ENCODE data around the gene PRUNE1.

PRUNE1 gene

DNA sequence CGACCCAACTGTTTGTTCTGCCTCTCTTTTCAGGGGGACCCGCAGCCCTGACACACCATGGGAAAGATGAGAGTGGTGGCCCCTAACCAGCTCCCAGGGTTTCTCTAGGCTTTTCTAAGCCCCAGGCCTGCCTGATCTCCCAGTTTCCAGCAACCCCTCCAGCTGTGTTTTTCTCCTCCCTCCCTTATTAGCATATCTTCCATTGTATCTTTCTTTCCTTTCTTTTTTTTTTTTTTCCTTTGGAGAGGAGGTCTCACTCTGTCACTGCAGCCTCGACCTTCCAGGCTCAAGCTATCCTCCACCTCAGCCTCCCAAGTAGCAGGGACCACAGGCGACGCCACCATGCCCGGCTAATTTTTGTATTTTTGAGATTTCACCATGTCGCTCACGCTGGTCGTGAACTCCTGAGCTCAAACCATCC is 31.8 kb upstream of the PRUNE1 start:
- no peak for DNase-seq (ENCODE audit: low read depth)
- no peak overlapping the region for H3K4me3 ChIP-seq (ENCODE audit: low read depth, low read length)

DNA sequence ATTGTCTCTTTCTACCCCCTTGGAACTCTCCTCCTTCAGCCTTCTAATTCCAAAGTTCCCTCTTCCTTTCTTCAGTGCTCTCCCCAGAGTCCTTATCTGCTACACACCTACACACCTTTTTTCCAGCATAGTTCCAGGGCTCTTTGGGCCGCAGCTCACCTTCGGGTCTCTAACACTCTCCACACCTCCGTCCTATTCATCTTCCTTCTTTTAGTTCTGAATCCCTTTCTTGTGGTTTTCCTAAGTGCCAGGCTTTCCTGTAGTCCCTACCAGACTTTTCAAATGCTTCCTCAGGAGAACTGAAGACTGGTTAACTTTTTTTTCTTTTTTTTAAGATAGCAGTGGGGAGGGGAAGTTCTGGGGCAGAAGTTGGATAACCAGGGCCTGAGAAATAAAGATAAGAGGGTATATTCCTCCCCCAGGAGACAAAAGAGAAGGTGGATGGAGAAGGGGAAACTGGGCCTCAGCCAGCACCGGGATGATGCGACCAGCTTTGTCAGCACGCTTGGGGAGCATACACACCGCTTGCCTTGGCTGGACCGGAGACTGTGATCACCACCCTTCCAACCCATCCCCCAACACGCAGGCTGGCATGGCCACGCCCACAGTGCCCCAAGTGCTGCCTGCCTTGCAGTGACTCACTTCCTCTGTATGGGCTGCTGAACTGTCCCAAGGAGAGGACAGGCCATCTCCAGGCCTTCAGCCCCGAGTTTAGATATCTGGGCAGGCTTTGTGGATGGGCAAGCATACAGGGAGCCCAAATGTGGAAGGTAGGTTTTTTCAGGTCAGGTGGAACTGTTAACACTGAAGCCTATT is 31.2 kb upstream of the PRUNE1 start:
- no peak for DNase-seq (ENCODE audit: low read depth)
- H3K4me3 ChIP-seq (ENCODE audit: low read depth, low read length) = no peak overlapping the region

DNA sequence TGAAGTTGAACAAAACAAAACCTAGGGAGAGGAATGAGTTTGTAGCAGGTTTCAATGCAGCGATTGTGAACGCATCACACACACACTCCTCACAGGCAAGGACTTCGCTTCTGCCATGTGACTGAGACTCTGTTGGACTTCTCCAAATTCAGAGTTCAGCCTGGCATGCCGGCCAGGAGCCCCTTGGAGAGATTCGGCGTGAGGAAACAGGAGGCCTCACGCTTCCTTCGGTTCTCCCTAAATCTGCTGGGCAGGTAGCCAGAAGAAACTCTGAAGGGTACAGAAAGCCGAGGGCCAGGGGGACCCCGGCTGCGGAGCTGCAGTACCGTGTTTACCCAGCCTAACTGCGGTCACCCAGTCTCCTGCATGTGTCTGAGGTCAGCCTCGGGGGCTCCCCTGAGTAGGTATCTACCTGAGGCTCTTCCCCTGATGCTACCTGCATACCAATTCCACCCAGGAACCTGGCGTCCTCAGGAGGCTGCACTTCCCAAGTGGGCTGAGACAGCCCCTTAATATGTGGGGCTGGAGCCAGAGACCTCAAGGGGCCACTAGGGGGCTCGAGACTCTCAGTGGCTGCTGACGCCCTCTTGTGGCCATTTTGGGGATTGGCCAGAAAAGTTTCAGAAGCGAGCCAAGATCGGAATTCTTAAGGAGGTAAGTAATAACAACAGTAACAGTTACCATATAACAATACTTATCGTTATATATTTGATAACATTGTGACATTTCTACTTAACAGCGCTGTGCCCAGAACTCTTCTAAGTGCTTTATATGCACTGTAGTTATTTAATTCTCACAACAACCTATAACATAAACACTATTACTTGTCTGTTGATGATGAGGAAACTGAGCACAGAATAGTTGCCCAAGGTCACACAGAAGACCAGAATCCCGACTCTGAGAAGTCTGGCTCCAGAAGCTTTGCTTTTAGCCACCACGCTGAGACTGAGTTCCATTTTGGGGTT is 28.9 kb upstream of the PRUNE1 start:
- DNase-seq (ENCODE audit: low read depth) = peak; percentile 44
- no peak overlapping the region for H3K4me3 ChIP-seq (ENCODE audit: low read depth, low read length)

DNA sequence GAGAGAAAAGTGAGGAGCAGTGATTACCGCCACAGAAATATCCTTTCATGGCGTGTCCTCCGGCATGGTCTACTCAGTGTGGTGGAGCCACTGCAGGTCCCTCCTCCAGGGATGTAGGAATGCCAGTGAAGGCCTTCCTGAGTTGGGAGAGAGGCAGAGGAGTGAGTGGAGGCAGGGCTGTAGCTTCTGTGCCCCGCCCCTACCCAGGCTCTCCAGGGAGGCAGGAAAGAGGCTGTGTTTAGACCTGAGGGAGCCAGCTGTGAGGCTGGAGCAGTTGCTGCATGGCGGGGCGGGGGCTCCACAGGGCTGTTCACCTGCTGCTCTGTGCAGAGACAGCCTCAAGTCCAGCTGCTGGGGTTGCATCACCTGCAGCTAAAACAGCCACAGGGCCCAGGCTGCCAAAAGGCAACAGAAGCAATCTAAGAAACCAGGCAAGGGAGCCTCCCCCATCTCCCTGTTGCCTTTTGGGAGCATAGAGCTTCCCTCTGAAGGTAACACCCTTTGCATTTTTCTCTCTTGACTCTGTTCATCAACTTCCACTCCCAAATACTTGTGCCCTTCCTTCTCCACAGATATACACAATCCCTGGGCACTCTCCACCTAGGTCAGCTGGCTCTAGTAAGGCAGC is 27.0 kb upstream of the PRUNE1 start:
- no peak for DNase-seq (ENCODE audit: low read depth)
- no peak overlapping the region for H3K4me3 ChIP-seq (ENCODE audit: low read depth, low read length)

DNA sequence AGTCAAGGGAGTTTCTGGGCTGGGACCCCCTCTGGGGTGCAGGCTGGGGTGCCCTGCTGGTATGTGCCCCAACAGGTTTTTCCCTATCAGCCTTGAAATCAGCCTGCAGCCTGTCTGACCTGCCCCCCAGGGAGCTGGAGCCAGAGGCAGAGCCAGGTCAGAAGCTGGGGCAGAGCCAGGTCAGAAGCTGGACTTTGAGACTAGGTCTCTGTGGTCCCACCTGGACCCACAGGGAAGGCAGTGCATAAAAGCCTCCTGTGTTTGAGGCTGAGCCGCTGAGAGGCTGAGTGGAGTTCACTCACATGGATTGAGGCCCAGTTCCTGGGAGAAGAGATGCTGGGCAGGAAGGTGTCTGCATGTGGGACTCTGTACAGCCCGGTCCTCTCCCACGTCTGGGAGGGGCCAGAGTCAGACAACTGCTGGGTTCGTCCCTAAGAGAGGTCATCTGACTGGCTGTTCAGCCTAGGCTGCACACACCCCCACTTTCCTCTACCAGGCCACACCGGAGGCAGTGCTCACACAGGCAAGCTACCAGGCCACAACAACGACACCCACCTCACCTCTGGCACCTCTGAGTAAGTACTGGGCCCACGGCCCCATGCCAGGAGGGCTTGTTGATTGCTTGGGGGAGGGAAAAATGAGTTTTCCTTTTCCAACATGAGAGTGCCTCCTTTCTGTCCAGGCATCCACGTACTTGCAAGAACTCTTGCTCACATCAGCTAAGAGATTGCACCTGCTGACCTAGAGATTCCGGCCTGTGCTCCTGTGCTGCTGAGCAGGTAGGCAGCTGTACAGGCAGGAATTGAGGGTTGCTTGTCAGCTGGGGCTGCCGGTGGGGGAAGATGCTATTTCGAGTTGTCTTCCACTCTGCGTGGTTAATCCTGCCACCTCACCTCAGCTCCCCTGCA is 26.2 kb upstream of the PRUNE1 start, which contains the start of gene ANXA9:
Gene ANXA9 (plus strand): TSS at position 488 of the 908 bp plus-strand sequence. CDS start 814 bp downstream, outside the sequence.
- no peak for DNase-seq (ENCODE audit: low read depth)
- H3K4me3 ChIP-seq (ENCODE audit: low read depth, low read length) = no peak within 1 kb of the TSS

DNA sequence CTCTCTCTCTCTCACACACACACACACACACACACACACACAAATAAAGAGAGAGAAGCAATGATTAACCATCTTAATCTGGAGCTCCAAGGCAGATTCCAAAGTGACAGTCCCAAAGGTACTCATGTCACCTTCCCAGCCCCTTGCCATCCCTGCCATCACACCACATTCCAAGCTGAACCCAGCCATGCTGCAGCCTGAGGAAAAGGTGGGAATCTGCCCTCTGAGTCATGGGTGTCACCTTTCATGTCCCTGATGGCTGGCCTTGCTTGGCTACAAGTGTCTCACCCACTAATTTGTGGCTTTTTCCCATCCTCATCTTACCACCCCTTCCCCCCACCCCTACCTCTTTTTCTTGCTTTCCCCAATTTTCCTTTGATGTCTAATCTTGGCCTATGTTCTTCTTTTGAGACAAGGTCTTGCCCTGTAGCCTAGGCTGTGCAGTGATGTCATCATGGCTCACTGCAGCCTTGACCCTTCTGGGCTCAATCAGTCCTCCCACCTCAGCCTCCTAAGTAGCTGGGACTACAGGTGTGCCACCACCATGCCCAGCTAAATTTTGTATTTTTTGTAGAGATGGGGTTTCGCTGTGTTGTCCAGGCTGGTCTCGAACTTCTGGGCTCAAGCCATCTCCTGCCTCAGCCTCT is 22.9 kb upstream of the PRUNE1 start:
- H3K4me3 ChIP-seq (ENCODE audit: low read depth, low read length) = no peak overlapping the region
- DNase-seq (ENCODE audit: low read depth) = no peak

DNA sequence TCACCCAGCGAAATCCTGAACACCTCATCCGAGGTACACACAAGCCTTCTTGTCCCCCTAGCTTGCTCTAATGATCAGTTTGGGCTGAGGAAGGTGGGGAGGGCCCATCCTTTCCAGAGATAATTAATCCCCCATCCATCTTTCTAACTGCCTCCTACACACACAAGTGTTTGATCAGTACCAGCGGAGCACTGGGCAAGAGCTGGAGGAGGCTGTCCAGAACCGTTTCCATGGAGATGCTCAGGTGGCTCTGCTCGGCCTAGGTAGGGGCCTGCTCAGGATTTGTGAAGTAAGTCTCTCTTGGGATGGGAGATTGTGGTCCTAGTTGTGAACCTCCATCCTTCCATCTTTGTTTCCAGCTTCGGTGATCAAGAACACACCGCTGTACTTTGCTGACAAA is 20.3 kb upstream of the PRUNE1 start:
- no peak for DNase-seq (ENCODE audit: low read depth)
- H3K4me3 ChIP-seq (ENCODE audit: low read depth, low read length) = no peak overlapping the region

DNA sequence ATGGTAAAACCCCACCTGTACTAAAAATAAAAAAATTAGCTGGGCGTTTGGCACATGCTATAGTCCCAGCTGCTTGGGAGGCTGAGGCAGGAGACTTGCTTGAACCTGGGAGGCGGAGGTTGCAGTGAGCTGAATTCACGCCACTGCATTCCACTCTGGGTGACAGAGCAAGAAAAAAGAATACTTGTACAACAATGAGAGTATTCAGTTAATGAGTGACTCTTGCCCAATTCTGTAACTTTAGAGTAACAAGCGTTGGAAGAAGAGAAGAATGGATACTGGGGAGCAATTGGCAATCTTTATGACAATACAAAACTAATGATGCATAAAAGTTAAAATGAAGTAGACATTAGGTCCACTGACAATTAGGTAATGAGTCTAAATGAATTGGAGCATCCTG is 15.6 kb upstream of the PRUNE1 start:
- DNase-seq (ENCODE audit: low read depth) = no peak

DNA sequence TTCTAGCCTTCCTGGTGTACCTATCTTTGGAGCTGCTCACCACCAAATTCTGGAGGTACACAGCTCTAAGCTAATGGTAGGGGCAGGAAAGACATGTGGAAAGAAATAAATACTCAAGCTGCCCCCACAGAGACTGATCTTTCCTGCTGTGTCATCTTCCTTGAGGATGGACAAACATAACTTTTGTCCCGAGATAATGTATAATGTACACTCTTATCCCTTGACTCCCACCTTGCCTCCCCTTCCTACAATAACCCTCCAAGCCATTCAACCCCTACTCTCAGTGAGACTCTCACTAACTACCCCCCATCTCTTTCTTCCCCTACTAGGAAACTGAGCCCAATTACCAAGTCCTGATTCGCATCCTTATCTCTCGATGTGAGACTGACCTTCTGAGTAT is 14.0 kb upstream of the PRUNE1 start:
- H3K4me3 ChIP-seq (ENCODE audit: low read depth, low read length) = no peak overlapping the region
- DNase-seq (ENCODE audit: low read depth) = no peak

More for the DNA sequence above, 15.6 kb upstream of the PRUNE1 start:
- H3K4me3 ChIP-seq (ENCODE audit: low read depth, low read length) = no peak overlapping the region

DNA sequence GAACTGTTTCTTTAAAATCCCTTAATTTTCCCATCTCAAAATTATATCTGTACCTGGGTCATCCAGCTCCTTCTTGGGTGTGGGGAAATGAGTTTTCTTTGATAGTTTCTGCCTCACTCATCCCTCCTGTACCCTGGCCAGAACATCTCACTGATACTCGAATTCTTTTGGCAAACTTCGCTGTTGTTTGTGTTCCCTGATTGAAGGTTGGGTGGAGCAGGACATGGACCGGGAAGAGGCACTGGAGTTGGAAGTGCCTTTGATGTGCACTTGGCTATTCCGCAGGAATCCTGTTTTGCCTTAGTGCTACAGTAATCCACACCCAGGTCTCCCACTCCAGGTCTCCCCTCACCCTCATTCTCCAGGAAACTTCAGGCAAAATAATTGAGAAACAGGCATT is 12.8 kb upstream of the PRUNE1 start:
- H3K4me3 ChIP-seq (ENCODE audit: low read depth, low read length) = no peak overlapping the region
- DNase-seq (ENCODE audit: low read depth) = no peak

DNA sequence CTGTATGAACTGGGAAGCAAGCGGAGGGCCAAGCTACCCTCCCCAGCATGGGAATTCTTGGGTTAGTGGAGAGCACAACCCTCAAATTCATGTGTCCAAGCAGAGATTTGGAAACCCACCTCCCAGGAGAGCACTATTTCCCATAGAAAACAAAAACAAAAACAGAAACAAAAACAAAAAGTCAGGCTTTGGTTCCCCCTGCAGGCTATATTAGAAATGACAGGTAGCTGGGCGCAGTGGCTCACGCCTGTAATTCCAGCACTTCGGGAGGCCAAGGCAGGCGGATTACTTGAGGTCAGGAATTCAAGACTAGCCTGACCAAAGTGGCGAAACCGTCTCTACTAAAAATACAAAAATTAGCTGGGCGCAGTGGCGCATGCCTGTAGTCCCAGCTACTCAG is 12.4 kb upstream of the PRUNE1 start:
- DNase-seq (ENCODE audit: low read depth) = no peak

DNA sequence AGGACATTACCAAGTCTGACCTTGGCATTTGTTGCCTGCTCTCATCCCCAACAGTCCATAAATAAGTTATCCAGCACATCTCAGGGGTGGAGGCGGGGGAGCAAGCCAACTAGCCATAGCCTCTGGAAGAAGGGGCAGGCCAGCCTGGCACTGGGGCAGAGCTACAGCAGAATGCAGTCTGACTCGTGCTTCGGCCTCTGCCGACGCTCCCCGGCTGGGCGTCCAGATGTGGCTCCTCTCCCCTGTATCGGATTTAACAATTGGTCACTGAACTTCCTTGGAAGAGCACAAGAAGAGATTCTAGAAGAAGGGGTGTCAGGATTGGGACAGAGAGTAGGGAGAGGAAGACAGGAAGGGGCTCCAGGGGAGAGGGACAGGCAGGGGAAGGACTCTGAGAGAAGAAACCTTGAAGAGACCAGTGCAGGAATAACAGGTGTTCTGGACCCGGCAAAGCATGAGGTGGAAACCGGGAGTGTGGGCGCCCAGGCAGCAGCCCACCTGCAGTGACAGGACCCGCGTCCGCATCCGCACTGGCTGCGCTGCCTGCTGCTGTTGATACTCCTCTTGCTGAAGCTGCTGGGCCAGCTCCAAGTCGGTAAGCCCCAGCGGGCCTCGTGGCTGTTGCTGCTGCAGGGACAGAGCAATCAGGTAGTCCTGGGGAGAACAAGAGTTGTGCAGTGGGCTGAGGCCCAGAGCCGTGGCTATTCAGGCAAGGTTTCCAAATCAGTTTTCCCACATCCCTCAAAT is 10.9 kb upstream of the PRUNE1 start:
- no peak for DNase-seq (ENCODE audit: low read depth)
- H3K4me3 ChIP-seq (ENCODE audit: low read depth, low read length) = no peak overlapping the region

More for the DNA sequence above, 12.4 kb upstream of the PRUNE1 start:
- H3K4me3 ChIP-seq (ENCODE audit: low read depth, low read length) = no peak overlapping the region

DNA sequence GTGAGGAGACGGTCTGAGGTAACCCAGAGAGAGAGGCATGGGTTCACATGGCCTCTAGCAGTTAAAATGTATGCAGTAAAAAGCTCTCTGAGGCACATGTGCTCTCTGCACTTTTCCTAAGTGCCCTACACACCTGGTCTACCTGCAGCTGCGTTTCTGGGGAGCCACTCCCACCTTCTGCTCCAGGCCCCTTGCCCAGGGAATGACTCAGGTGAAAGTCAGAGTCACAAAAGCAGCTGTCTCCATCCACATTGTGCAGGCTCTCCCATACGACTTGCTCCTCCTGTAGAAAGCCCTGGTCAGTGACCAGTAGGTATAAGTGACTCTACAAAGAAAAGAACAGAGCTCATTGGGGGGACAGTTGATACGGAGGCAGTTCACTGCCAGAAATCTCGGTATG is 10.3 kb upstream of the PRUNE1 start:
- H3K4me3 ChIP-seq (ENCODE audit: low read depth, low read length) = no peak overlapping the region
- DNase-seq (ENCODE audit: low read depth) = no peak

DNA sequence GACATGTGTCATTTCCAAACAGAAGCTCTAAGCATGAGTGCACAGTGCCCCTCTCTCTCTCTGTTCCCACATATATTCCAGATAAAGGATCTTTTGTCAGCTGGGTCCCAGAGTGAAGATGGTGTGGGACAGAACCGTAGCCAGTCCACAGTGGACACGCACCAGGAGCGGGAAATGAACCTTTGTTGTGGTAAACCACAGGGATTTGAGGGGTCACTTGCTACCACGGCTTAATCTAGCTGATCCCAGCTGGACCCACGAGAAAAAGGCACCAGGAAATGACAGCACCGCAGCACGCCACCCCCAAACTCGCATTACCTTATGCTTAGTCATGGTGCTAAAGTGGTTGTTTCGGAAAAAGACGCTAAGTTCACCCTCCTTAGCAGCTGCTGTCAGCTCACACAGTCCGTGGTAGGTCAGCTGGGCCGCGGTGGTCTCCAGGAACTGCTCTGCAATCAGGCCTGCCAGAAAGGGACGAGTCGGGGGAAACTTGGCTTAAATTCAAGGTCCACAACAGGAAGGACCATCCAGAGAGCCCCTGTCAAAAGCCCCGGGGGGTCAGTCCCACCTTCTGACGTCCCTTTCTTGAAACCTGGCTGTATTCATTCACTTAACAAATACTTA is 9.1 kb upstream of the PRUNE1 start:
- DNase-seq (ENCODE audit: low read depth) = peak; percentile 32

DNA sequence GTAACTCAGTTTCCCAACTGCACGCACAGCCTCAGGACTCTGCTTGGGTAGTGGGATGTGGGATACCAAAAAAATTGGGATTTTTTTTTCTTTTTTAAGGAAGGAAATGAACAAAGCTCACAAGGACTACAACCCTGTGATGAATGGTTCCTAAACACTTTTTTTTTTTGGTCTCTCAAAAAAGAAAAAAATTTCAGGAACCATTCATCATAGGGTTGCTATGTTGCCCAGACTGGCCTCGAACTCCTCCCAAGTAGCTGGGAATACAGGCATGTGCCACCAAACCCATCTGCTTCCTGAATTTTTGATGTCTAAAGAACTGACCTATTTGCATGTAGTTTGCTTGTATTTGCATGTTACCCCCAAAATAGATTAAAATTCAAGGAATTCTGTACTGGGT is 8.3 kb upstream of the PRUNE1 start:
- no peak overlapping the region for H3K4me3 ChIP-seq (ENCODE audit: low read depth, low read length)
- no peak for DNase-seq (ENCODE audit: low read depth)

More for the DNA sequence above, 9.1 kb upstream of the PRUNE1 start:
- H3K4me3 ChIP-seq (ENCODE audit: low read depth, low read length) = no peak overlapping the region

DNA sequence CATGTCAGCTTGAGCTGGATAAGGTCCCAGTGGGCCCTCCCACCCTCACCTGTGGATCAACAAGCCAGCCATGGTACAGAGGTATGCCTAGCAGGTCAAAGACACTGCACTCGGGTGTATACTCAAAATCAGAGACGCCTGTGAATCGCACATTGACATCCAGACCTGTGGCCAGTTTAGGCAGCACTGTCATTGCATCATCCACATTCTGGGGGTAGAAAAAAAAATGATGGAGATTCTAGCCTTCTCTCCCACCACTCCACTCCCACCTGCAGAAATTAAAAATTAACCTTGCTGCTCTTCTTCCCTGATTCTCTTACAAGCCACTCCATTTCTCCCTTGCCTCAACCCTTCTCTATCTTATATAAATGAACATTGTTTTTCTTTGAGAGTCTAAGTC is 7.8 kb upstream of the PRUNE1 start:
- no peak for DNase-seq (ENCODE audit: low read depth)
- H3K4me3 ChIP-seq (ENCODE audit: low read depth, low read length) = no peak overlapping the region

DNA sequence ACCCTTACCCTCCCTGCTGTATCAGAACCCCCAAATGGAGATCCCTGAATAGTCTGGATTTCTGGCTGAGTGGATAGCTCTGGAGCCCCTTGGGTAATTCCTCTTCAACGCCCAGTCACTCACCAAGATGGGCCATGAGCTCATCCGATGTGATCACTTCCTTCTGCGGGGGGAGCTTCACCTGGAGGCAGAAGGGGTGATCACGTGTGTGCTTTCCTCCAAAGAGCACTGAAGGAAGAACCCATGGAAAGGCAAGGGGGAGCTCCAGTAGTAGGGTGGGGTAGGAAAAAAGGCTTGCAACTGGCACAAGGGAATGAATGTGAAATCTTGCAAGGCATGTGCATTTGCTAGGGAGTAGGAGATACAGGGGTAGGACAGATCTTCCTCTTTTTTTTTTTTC is 6.6 kb upstream of the PRUNE1 start:
- no peak overlapping the region for H3K4me3 ChIP-seq (ENCODE audit: low read depth, low read length)

More for the DNA sequence above, 6.6 kb upstream of the PRUNE1 start:
- no peak for DNase-seq (ENCODE audit: low read depth)
